K562 (cell line): ENCODE measurements around the gene HNRNPLL.

Experiments used
- CTCF ChIP-seq, 3 experiments: IDR thresholded peaks in 2 of 3; conservative IDR thresholded peaks in 1 of 3; 2 replicates each; pipeline ENCODE4 v1.5.1; 2011 to 2012; ENCODE audit warnings: low read length in 3 of 3, mild to moderate bottlenecking in 3 of 3, control low read depth in 2 of 3, improper control_type of control experiment in 1 of 3, inconsistent platforms in 1 of 3, low read depth in 1 of 3, mixed read lengths in 1 of 3, moderate library complexity in 1 of 3; ENCODE audit not compliant: insufficient read depth in 2 of 3
- GATAD2B ChIP-seq: fragments of 450-650 bp; IDR thresholded peaks from 2 replicates; pipeline ENCODE4 v1.6.1; 2017; ENCODE audit warnings: mild to moderate bottlenecking, borderline replicate concordance
- HMGXB4 ChIP-seq: sonication (generic); formaldehyde crosslinking; IDR thresholded peaks from 2 replicates; pipeline ENCODE4 v1.8.1; 2023; ENCODE audit warnings: mild to moderate bottlenecking, missing genetic modification reagents
- HOMEZ ChIP-seq: fragments of 250-450 bp; sonication (Bioruptor Pico); IDR thresholded peaks from 2 replicates; pipeline ENCODE4 v1.4.0; 2020; ENCODE audit warnings: mild to moderate bottlenecking, moderate library complexity
- JUNB ChIP-seq: fragments of 450-650 bp; formaldehyde crosslinking; conservative IDR thresholded peaks from 2 replicates; pipeline ENCODE4 v1.4.0; 2020; ENCODE audit warnings: mild to moderate bottlenecking
- JUND ChIP-seq, 2 experiments: IDR thresholded peaks; 2 replicates in 1 of 2; 3 replicates in 1 of 2; pipeline ENCODE4 v1.6.1; 2011; ENCODE audit warnings: borderline replicate concordance in 2 of 2, low read depth in 2 of 2, low read length in 2 of 2, improper control_type of control experiment in 1 of 2, missing biosample characterization in 1 of 2, missing genetic modification characterization in 1 of 2, missing genetic modification reagents in 1 of 2
- NONO ChIP-seq, 2 experiments: fragments of 200-400 bp in 1 of 2; fragments of 450-650 bp in 1 of 2; formaldehyde crosslinking in 1 of 2; IDR thresholded peaks; 2 replicates each; pipeline ENCODE4 v1.6.1; 2017; ENCODE audit warnings: low read depth in 2 of 2, mild to moderate bottlenecking in 2 of 2, moderate library complexity in 2 of 2, low read length in 1 of 2
- POLR2A ChIP-seq: fragments of 450-650 bp; conservative IDR thresholded peaks from 2 replicates; pipeline ENCODE4 v1.6.1; 2016
- POLR2AphosphoS5 ChIP-seq: IDR thresholded peaks from 2 replicates; pipeline ENCODE4 v1.6.1; 2011; ENCODE audit warnings: mild to moderate bottlenecking, low read depth, low read length, moderate library complexity; ENCODE audit not compliant: control insufficient read depth, insufficient read depth
- RNF219 ChIP-seq: fragments of 250-450 bp; sonication (Bioruptor Pico); IDR thresholded peaks from 2 replicates; pipeline ENCODE4 v1.5.0; 2022; ENCODE audit warnings: mild to moderate bottlenecking
- ZNF639 ChIP-seq, 2 experiments: fragments of 200-800 bp in 1 of 2; sonication (Bioruptor generic) in 1 of 2; sonication (generic) in 1 of 2; formaldehyde crosslinking in 1 of 2; IDR thresholded peaks in 1 of 2; conservative IDR thresholded peaks in 1 of 2; 2 replicates each; pipeline versions ENCODE4 v1.5.0 to v1.6.1; 2016 to 2020; ENCODE audit warnings: missing compliant biosample characterization in 1 of 2, missing genetic modification characterization in 1 of 2, missing genetic modification reagents in 1 of 2

GRCh38 chr2:38528534-38528933 is 74.2 kb downstream of the HNRNPLL start:
- TF ChIP-seq POLR2A (no peak), CTCF (IDR thresholded peaks at IDR 0.05 in 2 of 3, conservative IDR thresholded peaks at IDR 0.05 in 1 of 3; ENCODE audit: insufficient read depth in 2 of 3, low read depth in 1 of 3, low read length in 3 of 3) (no peak), JUNB (CRISPR knock-in tag) (no peak), HOMEZ (no peak), POLR2AphosphoS5 (no peak), RNF219 (CRISPR knock-in tag) (no peak), HMGXB4 (CRISPR knock-in tag) (no peak), GATAD2B (no peak), ZNF639 (CRISPR knock-in tag; conservative IDR thresholded peaks at IDR 0.05 in 1 of 2, IDR thresholded peaks at IDR 0.05 in 1 of 2) (no peak), NONO (IDR thresholded peaks at IDR 0.05; ENCODE audit: low read depth in 2 of 2, low read length in 1 of 2) (no peak), JUND (IDR thresholded peaks at IDR 0.05; ENCODE audit: borderline replicate concordance, low read depth, low read length) (no peak), JUND (tag; IDR thresholded peaks at IDR 0.05; ENCODE audit: borderline replicate concordance, low read depth, low read length) (no peak)
